RWPE1 (cell line): ENCODE measurements around the gene TMEM176B.

Experiments
- CTCF ChIA-PET: fragments of 350-600 bp; sonication (Branson Sonifier 250); formaldehyde crosslinking; extraction: SDS; loops from one replicate; lab custom pipeline; 2021; lab: Yijun Ruan, JAX
- POLR2A ChIA-PET: fragments of 400-600 bp; formaldehyde crosslinking; extraction: SDS; loops from one replicate; lab custom pipeline; 2020; ENCODE audit warnings: antibody characterized with exemption; ENCODE audit not compliant: low non-redundant PET; lab: Yijun Ruan, JAX
- DNase-seq: peaks from one replicate; pipeline ENCODE4 v3.0.0; 2012; ENCODE audit warnings: low spot score
- H3K27ac ChIP-seq: fragments of 450-650 bp; 2 replicates; pipeline ENCODE4 v1.5.1; 2017
- CTCF ChIP-seq: fragments of 450-650 bp; conservative IDR thresholded peaks from 2 replicates; pipeline ENCODE4 v1.5.1; 2017; ENCODE audit warnings: low read depth, mild to moderate bottlenecking

TMEM176B gene

GRCh38 chr7:150799741-150800580 lies at the start of gene TMEM176B:
TMEM176B (minus strand) TSS chr7:150800364; CDS start chr7:150796569, 3,795 bp downstream.
- ChIA-PET POLR2A (no interaction called here), CTCF (no interaction called here)
- TF ChIP-seq CTCF, result no peak
- DNase-seq, result no peak
- no peak within 1 kb of the TSS for H3K27ac ChIP-seq

DNA sequence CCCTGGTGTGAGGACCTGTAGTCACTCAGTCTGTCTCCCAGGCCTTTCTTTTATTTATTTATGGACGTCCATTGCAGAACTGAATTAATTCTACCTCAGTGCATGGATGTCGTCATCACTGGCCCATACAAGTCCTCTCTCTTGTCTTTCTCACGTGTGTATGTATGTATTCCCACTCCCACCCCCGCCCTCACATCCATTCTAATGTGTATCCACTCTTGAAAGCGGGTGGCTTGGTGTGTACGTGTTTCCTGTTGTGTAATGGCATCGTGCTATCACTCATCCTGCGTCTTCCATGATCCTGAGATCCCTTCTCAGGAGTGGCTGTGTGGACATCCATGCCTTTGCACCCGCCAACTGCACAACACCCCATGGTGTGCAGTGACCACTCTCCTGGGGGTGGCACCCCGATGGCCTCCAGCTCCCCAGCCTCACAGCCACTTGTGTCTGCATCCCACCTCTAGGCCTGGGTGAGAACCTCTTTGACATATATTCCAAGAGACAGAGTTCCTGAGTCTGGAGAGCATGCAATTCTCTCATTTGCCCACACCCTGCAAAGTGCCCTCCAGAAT lies 49.1 kb upstream of the TMEM176B start:
- CTCF ChIA-PET, result no interaction called here
- DNase-seq, result no peak
- POLR2A ChIA-PET, result no interaction called here
- H3K27ac ChIP-seq, result no peak overlapping the region
- no peak for TF ChIP-seq CTCF

- CTCF ChIA-PET, result no interaction called here
Measured at GRCh38 chr7:150848561-150849115, 48.5 kb upstream of the TMEM176B start.

DNA sequence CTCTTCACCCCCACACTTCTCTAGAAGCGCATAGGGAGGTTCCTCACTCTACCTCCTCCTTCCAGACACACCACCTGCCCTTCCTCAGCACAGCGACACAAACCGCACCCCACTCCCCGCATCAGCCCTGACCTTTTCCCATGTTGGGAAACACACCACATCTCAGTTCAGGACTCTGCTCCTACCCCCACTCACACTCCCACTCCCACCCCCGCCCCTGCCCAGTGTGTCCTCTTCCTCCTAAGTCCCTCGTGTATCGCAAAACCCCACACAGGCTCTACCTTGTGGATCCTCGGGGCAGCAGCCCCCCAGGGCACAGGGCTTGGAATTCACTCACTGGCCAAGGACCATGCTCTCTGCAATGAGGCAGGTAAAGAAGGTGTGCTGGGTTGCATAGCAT lies 47.9 kb upstream of the TMEM176B start:
- H3K27ac ChIP-seq, result no peak overlapping the region
- ChIA-PET CTCF (no interaction called here), POLR2A (no interaction called here)
- TF ChIP-seq CTCF, result no peak
- no peak for DNase-seq

More at GRCh38 chr7:150848561-150849115, 48.5 kb upstream of the TMEM176B start:
- no peak overlapping the region for H3K27ac ChIP-seq
- POLR2A ChIA-PET, result no interaction called here
- no peak for DNase-seq
- TF ChIP-seq CTCF, result no peak

DNA sequence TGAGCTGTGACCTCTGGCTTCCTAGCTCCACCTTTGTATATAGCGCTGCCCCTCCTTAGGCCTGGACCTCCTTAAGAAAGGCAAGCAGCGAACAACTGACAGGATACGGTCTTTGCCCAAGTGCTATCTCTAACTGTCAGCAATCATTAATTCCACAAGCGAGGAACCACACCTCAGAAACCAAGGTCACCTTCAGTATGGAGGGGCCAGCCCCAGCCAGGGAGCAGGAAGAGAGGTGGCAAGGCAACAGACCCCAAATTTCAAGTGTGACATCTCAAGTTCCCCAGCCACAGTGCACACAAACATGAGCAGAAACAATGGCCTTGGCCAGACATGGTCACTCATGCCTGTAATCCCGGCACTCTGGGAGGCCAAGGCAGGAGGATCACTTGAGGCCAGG lies 47.4 kb upstream of the TMEM176B start:
- no peak for DNase-seq
- no peak for TF ChIP-seq CTCF
- H3K27ac ChIP-seq, result no peak overlapping the region
- ChIA-PET POLR2A (no interaction called here), CTCF (no interaction called here)

- no peak for DNase-seq
- ChIA-PET CTCF (no interaction called here), POLR2A (no interaction called here)
- TF ChIP-seq CTCF, result no peak
- no peak overlapping the region for H3K27ac ChIP-seq
Measured at GRCh38 chr7:150846291-150847115, 46.3 kb upstream of the TMEM176B start.
